Activated CD4-positive, alpha-beta T cell treated with anti-CD3 and anti-CD28 coated beads, Interleukin-10, Interleukin-2, amounts not matched to agents 100 ng/mL and 50 ng/mL, durations not matched to agents 16 hours and 8 hours (primary cell): ENCODE data around the gene CDC6.

ENCODE experiments used
- DNase-seq: peaks from one replicate; pipeline ENCODE4 v3.0.0-alpha.2; 2020

CDC6 gene

DNA sequence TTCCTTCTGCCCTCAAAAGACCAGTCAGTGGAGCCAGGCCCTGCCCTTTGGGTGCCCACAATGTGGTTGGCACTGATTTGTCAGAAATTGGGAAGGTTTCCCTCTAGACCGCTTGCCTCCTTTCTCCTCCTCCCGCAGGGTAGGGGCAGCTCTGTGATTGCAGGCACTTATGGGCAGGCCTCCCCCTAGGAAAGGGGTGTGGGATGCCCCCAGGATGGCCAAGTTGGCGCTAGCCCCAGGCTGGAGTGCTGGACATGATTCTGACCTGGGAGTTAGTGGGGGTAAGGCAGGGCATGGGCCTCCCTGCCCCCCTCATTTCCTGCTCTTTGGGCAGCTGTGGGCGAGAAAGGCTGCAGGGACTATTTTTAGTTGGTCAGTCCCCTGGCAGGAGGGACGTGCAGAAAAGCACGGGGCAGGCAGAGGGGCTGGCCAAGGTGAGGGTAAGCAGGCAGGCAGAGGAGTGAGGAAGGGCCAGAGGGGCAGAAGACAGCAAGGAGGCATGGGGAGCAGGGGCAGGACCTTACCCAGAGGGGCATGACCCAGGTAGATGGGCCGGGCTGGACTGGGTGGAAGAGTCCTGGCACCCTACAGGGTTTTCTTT is 24.6 kb downstream of the CDC6 start:
- no peak for DNase-seq

- DNase-seq, result no peak
Observed at GRCh38 chr17:40312893-40313667, 25.4 kb downstream of the CDC6 start.

- DNase-seq, result no peak
Observed at GRCh38 chr17:40313668-40314583, 26.2 kb downstream of the CDC6 start.

- DNase-seq, result peak; percentile 91
Observed at GRCh38 chr17:40314584-40314956, 26.9 kb downstream of the CDC6 start.

GRCh38 chr17:40315206-40315605 is 27.5 kb downstream of the CDC6 start:
- no peak for DNase-seq

- peak; percentile 26 for DNase-seq
Observed at GRCh38 chr17:40315678-40316570, 28.2 kb downstream of the CDC6 start.

GRCh38 chr17:40316571-40317344 is 29.1 kb downstream of the CDC6 start:
- no peak for DNase-seq

- DNase-seq, result peak; percentile 60
Observed at GRCh38 chr17:40317345-40317873, 29.7 kb downstream of the CDC6 start.

DNA sequence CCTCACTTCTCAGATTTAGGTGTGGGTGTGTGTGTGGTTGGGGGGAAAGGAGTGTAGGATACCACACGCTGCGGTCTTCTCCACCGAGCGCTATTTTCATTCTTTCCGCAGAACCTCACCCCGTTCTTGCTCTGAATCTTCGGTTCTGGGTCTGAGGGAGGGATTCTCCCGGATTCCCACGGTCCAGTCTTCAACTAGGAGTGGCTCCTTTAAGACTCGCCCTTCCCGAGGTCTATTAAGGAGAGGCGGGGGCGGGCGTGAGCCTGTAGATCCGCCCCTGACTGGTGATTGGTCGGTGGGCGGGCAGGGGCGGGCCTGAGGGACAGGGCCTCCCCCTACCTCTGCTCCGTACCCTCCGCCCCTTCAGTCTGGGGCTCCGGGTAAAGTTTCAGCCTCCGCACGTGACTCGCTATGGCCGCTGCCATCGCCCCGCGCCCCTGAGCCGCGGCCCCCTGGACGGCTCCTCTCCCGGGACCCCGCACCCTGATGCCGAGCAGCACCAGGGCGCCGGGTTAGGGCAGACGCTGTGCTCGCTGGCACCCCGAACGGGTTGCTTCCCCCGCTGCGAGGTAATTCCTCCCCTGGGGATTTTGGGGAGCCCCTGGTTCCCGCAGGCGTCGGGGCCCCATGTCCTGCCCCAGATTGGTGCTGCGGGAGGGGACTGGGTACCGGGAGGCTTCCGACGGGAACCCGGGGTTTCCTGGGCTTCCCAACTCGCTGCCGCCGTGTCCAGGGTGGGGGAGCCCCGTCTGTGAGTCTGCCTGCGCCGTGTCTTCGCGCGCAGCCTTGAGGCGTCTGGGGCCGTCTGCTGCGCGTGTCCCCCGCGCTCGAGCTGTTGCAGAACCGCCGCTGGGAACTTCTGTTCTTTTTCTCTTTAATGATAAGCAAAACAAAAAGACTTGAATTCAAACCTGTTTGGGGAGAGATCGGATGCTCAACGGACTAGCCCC is 30.5 kb downstream of the CDC6 start:
- DNase-seq, result peak; percentile 96

DNA sequence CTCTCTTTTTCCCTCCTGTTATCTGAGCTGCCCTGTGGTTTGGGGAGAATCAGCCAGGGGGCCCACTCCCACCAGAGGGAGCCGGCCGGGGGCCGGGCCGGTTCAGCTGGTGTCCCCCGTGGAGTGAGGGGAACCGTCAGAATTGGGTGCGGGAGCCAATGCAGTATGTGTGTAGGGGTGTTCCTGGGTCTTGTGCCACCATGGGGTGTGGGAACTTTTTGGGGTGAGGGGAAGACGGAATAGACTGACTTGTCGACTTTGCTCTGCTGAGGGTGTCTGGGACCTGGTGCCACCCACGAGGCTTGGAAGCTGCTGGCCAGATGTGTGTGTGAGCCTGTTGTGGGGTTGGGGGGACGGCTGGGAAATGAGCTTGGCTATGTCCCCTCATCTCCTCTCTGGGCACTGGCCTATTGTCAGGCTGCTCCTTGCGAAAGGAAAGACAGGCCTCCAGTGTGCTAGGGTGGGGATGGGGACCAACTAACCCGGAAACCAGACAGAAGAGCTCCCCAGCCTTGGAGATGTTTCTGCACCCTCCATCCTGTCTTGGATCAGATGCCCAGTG is 31.2 kb downstream of the CDC6 start:
- DNase-seq, result peak; percentile 27

DNA sequence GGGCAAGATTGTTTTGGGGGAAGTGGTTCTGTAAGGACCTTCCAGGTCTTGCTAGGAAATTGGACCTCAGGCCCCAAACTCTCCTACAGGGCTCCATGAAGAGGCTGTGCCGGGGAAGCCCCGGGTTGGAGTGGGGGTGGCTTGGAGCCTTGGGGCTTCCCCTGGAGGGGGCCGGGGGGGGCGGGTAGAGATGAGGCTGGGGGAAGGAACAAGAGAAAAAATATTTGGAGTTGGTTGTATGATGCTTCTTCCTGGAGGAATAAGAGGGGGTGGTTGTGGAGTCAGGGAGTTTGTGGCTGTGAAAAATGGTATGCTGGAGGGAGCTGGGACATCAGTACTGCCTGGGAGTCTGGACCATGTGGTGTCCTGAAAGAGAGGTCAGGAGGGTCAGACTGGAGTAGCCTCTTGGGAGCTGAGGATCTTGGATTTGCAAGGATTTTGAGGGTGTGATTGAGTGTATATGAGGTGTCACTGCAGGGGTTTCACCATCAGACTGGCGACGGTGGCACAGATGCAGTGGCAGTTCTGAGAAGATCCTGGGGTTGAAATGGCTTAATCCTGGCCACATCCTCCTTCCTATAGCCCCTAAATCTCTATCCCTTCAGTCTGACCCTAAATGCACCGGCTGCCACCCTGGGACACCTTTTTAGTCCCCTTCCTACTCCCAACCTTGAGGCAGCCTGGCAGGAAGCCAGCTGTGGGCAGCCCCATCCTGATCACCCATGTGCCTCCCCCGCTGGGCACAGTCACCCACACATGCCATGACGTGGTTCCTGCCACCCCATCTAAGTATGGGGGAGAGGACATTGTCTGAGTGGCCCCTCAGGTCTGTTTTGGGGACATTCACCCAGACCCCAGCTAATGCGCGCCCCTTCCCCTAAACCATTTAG is 32.2 kb downstream of the CDC6 start:
- DNase-seq, result peak; percentile 79

GRCh38 chr17:40320756-40321523 is 33.3 kb downstream of the CDC6 start:
- DNase-seq, result peak; percentile 41

GRCh38 chr17:40321524-40321929 is 33.8 kb downstream of the CDC6 start:
- DNase-seq, result no peak

DNA sequence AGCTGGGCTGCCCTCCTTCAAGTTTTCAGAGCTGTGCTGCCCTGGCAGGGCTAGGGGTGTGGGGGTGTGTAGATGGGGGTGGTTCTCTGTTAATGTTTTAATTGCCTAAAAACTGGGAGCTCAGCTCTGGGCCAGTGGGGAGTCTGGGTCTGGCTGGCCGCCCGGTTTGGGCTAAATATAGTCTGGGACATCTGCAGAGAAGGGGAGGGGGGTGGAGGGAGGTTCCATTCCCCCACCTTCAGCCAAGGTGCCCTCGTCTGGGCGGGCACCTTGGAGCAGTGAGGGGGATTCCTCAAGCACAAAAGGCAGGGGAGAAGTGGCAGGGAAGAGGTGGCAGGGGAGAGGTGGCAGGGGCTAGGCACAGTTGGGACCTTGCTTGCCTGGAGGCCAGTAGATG is 34.3 kb downstream of the CDC6 start:
- no peak for DNase-seq

DNA sequence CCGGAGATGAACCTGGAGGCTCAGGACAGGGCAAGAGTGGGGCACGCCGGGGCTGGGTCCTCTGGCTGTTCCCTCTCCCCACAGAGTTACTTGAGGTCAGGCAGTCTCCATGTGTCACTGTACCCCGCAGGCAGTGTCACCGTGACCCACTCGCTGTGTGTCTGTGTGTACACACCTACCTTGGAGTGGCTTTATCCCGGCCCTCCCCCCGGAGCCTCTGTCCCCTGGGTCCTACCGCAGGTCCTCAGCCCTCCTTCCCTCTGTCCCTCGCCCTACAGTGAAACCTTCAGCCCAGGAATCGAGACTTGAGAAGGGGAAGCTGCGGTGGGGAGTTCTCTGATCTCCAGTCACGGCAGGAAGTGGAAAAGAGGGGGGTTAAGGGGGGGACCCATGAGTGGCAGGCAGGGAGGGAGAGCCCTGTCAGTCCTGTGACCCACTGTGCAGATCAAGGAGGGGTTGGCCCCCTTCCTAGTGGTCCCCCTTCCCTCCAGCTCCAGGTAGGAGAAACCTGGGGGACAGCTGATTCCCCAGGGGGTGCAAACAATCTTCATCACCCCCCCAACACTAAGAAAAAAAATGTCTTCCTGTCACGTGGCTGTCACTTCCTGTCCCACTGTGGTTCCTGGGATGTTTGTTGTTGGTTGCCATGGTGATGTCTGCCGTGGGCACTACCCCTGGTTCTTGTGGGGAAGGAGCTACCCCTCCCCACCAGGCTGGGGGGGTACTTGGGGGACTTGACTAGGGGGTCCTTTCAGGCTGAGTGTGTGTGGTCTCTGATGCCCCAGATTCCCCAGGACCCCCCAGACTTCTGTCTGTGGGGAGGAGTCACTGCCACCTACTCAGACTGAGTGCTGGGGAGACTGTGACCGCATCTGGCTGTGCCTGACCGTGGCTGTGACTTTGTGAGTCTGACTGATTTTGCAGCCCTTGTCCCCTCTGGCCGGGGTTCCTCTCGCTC is 35.0 kb downstream of the CDC6 start:
- peak; percentile 93 for DNase-seq
